Panc1 (cell line): ENCODE measurements around the gene CITED2.

Source experiments
- CTCF ChIP-seq: fragments of 450-650 bp; IDR thresholded peaks from 2 replicates; pipeline ENCODE4 v1.5.1; 2017; ENCODE audit warnings: mild to moderate bottlenecking
- POLR2AphosphoS5 ChIP-seq: IDR thresholded peaks from 2 replicates; pipeline ENCODE4 v1.6.1; 2012; ENCODE audit warnings: mild to moderate bottlenecking, low read depth, low read length, moderate library complexity
- REST ChIP-seq, 2 experiments: IDR thresholded peaks; 2 replicates each; pipeline ENCODE4 v1.6.1; 2011 to 2012; ENCODE audit warnings: low read depth in 2 of 2, control low read depth in 1 of 2, low read length in 1 of 2, mild to moderate bottlenecking in 1 of 2, moderate library complexity in 1 of 2; ENCODE audit not compliant: insufficient read depth in 1 of 2
- SIN3A ChIP-seq: IDR thresholded peaks from 2 replicates; pipeline ENCODE4 v1.6.1; 2012; ENCODE audit warnings: low read depth, mild to moderate bottlenecking, low read length, moderate library complexity, borderline replicate concordance; ENCODE audit not compliant: insufficient read depth
- TCF7L2 ChIP-seq: IDR thresholded peaks from 2 replicates; pipeline ENCODE4 v1.6.1; 2011; ENCODE audit warnings: mild to moderate bottlenecking, low read depth, low read length, inconsistent platforms

GRCh38 chr6:139337830-139338229 is 36.6 kb downstream of the CITED2 start:
- no peak for TF ChIP-seq CTCF
- no peak for TF ChIP-seq REST (IDR thresholded peaks at IDR 0.05; ENCODE audit: insufficient read depth in 1 of 2, low read depth in 2 of 2, low read length in 1 of 2)
- no peak for TF ChIP-seq SIN3A
- TF ChIP-seq POLR2AphosphoS5: no peak
- no peak for TF ChIP-seq TCF7L2
